Right ventricle myocardium superior (tissue), 1 donor: ENCODE measurements around the gene DBX2. TPM values are rescaled to one million over a fixed set of nuclear protein-coding genes. Genes with fewer than 3 reads are reported as not detected.
"Not testable (repeated sequence)": the region's sequence is repeated elsewhere in the genome, so short reads cannot be mapped to it uniquely, and the experiment has no call there.

Source experiments
- ATAC-seq: fragments of 200-7000 bp; cut with Tn5 transposase; one replicate; pipeline ENCODE4 v1.9.1; 2020; ENCODE audit warnings: mild to moderate bottlenecking; ENCODE audit not compliant: poor library complexity
- DNase-seq: peaks from one replicate; pipeline ENCODE4 v3.0.0-alpha.2; 2020
- intact Hi-C: fragments of 100-400 bp; cut with DNase I; formaldehyde crosslinking; loops from one replicate; pipeline ENCODE4 v1.11.2; 2022
- total RNA-seq: library from RNA; stranded (reverse); fragmentation: NEBNext Ultra II Directional; extraction: Animal tissue kit (Norgen Biotek cat#: 25700); gene quantifications from one replicate; pipeline ENCODE4 v1.2.1, GENCODE V29; 2021
- donor health status: DM: no; HTN: yes; CAD: no; lungs with severe emphysema.

DBX2 gene
- total RNA-seq, 1 donor from 2014 or later, result 0.08 TPM

GRCh38 chr12:45017916-45018315 lies 33.0 kb downstream of the DBX2 start:
- intact Hi-C loops, result no loop called here
- no peak for DNase-seq
- no peak for ATAC-seq

- DNase-seq (no peak), ATAC-seq (no peak)
- intact Hi-C loops, result no loop called here
Measured at GRCh38 chr12:45014396-45014795, 36.5 kb downstream of the DBX2 start.

- DNase-seq (no peak), ATAC-seq (no peak)
- intact Hi-C loops, result no loop called here
Measured at GRCh38 chr12:45012749-45013148, 38.1 kb downstream of the DBX2 start.

- no peak for ATAC-seq
- DNase-seq, result no peak
- intact Hi-C loops, result no loop called here
Measured at GRCh38 chr12:45010059-45010458, 40.8 kb downstream of the DBX2 start.

GRCh38 chr12:45008211-45008610 lies 42.7 kb downstream of the DBX2 start:
- DNase-seq (no peak), ATAC-seq (no peak)
- intact Hi-C loops, result no loop called here

GRCh38 chr12:44999355-44999754 lies 51.5 kb downstream of the DBX2 start:
- DNase-seq (no peak), ATAC-seq (no peak)
- intact Hi-C loops, result no loop called here

GRCh38 chr12:44993161-44993560 lies 57.7 kb downstream of the DBX2 start:
- DNase-seq (no peak), ATAC-seq (no peak)
- intact Hi-C loops, result no loop called here

- intact Hi-C loops, ATAC-seq, DNase-seq: not testable (repeated sequence)
Measured at GRCh38 chr12:44984863-44985262, 66.0 kb downstream of the DBX2 start.

GRCh38 chr12:44979918-44980317 lies 71.0 kb downstream of the DBX2 start:
- intact Hi-C loops, result no loop called here
- ATAC-seq (no peak), DNase-seq (no peak)

GRCh38 chr12:44976246-44976645 lies 74.7 kb downstream of the DBX2 start:
- no peak for ATAC-seq
- intact Hi-C loops, result no loop called here
- DNase-seq, result no peak

- no peak for ATAC-seq
- intact Hi-C loops, result no loop called here
- no peak for DNase-seq
Measured at GRCh38 chr12:44972746-44973421, 78.0 kb downstream of the DBX2 start.

GRCh38 chr12:44968965-44969364 lies 81.9 kb downstream of the DBX2 start:
- DNase-seq (no peak), ATAC-seq (no peak)
- intact Hi-C loops, result no loop called here

Other genes with a start within 250 kb of the DBX2 start
- gene NELL2, start 174.8 kb downstream of the DBX2 start, total RNA-seq, result 0.65 TPM
- gene ANO6, start 165.0 kb upstream of the DBX2 start, total RNA-seq, result 46.6 TPM